MM.1S (cell line): Measurements from ENCODE around the gene JAKMIP3.

Experiments
- DNase-seq: peaks from one replicate; pipeline ENCODE4 v3.0.0-alpha.2; 2015
- H2AFZ ChIP-seq: fragments of 300-600 bp; sonication (generic); 2 replicates; pipeline ENCODE4 v1.6.0; 2016; ENCODE audit warnings: antibody characterized with exemption, low read length
- H3F3A ChIP-seq: fragments of 300-600 bp; sonication (generic); 2 replicates; pipeline ENCODE4 v1.6.1; 2016; ENCODE audit warnings: mild to moderate bottlenecking, antibody characterized with exemption, low read length, moderate library complexity, mixed read lengths; ENCODE audit not compliant: insufficient read depth
- H3K27ac ChIP-seq: fragments of 300-600 bp; sonication (generic); 2 replicates; pipeline ENCODE4 v1.5.1; 2016; ENCODE audit warnings: mild to moderate bottlenecking, low read length
- H3K27me3 ChIP-seq: fragments of 300-600 bp; sonication (generic); replicated peaks from 2 replicates; pipeline ENCODE4 v1.6.0; 2016; ENCODE audit warnings: low read length; ENCODE audit not compliant: insufficient read depth
- H3K36me3 ChIP-seq: fragments of 300-600 bp; sonication (generic); replicated peaks from 2 replicates; pipeline ENCODE4 v1.6.1; 2016; ENCODE audit warnings: mild to moderate bottlenecking, low read length, mixed read lengths; ENCODE audit not compliant: insufficient read depth
- H3K4me1 ChIP-seq: fragments of 300-600 bp; sonication (generic); 2 replicates; pipeline ENCODE4 v1.6.1; 2016; ENCODE audit warnings: low read length, mixed read lengths
- H3K4me2 ChIP-seq: fragments of 300-600 bp; sonication (generic); 2 replicates; pipeline ENCODE4 v1.6.0; 2016; ENCODE audit warnings: low read depth, low read length
- H3K4me3 ChIP-seq: fragments of 300-600 bp; sonication (generic); 2 replicates; pipeline ENCODE4 v1.5.1; 2016; ENCODE audit warnings: low read length, mixed read lengths
- H3K79me2 ChIP-seq: fragments of 300-600 bp; sonication (generic); 2 replicates; pipeline ENCODE4 v1.6.1; 2016; ENCODE audit warnings: mixed run types, low read length, mixed read lengths
- H3K9ac ChIP-seq: fragments of 300-600 bp; sonication (generic); 2 replicates; pipeline ENCODE4 v1.6.1; 2016; ENCODE audit warnings: low read length, mixed read lengths
- H3K9me2 ChIP-seq: fragments of 300-600 bp; sonication (generic); replicated peaks from 2 replicates; pipeline ENCODE4 v1.6.1; 2016; ENCODE audit warnings: mild to moderate bottlenecking, low read length, mixed read lengths; ENCODE audit not compliant: insufficient read depth
- H3K9me3 ChIP-seq: fragments of 300-600 bp; sonication (generic); replicated peaks from 2 replicates; pipeline ENCODE4 v1.6.1; 2016; ENCODE audit warnings: mild to moderate bottlenecking, low read length, mixed read lengths; ENCODE audit not compliant: insufficient read depth
- H4K20me1 ChIP-seq: fragments of 300-600 bp; sonication (generic); 2 replicates; pipeline ENCODE4 v1.6.1; 2016; ENCODE audit warnings: mild to moderate bottlenecking, low read length, moderate library complexity, mixed read lengths; ENCODE audit not compliant: insufficient read depth
- EZH2 ChIP-seq: fragments of 300-600 bp; sonication (generic); optimal IDR thresholded peaks from 2 replicates; pipeline ENCODE3; 2017; ENCODE audit warnings: low read depth, mild to moderate bottlenecking, antibody characterized with exemption, low read length, mixed read lengths
- EZH2phosphoT487 ChIP-seq: fragments of 300-600 bp; sonication (generic); IDR thresholded peaks from 2 replicates; pipeline ENCODE4 v1.6.1; 2018; ENCODE audit warnings: antibody characterized with exemption, low read length
- TF ChIP-seq, protein P1 (sequence below): fragments of 300-600 bp; sonication (generic); IDR thresholded peaks from 2 replicates; pipeline ENCODE4 v1.5.1; 2016; ENCODE audit warnings: antibody characterized with exemption, low read length, mixed read lengths

The JAKMIP3 gene

DNA sequence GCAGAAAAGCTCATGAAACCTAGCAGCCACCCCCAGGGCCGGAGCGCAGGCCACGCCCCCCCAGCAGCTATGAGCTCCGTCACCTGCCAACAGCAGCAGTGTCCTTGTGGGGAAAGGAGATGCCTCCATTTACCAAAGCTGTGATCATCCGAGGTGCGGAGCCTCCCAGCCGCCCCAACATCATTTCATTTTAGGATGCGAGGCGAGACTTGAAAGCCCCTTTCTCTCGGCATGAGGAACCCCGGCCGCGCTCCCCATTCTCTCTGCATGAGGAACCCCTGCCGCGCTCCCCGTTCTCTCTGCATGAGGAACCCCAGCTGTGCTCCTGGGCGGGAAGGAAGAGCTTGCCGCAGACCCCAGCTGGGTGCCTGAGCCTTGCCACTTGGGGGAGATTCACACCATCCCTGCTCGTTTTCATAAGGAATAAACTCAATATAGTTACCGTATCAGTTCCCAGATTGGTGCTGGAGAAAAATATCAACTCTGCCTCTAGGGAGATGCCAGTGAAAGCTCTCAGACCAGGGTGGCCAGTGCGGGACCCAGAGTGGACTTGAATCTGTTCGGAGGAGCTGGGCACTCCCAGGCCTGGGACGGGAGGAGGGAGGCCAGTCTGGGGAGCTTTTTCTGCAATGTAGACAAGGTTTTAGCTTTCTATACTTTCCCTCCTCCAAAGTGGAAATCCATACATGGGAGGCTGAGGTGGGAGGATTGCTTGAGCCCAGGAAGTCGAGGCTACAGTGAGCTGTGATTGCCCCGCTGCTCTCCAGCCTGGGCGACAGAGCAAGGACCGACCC lies 35.0 kb downstream of the JAKMIP3 start:
- no peaks in the 10 kb centered on the region for H3K4me1 ChIP-seq
- H3K79me2 ChIP-seq, result no peaks in the 10 kb centered on the region
- H3K36me3 ChIP-seq, result no peaks in the 10 kb centered on the region
- no peaks in the 10 kb centered on the region for H3K9me2 ChIP-seq
- no peak overlapping the region for H2AFZ ChIP-seq
- H3K27ac ChIP-seq, result no peak overlapping the region
- TF ChIP-seq EZH2phosphoT487 (no peak), EZH2 (no peak)
- TF ChIP-seq, protein P1, sequence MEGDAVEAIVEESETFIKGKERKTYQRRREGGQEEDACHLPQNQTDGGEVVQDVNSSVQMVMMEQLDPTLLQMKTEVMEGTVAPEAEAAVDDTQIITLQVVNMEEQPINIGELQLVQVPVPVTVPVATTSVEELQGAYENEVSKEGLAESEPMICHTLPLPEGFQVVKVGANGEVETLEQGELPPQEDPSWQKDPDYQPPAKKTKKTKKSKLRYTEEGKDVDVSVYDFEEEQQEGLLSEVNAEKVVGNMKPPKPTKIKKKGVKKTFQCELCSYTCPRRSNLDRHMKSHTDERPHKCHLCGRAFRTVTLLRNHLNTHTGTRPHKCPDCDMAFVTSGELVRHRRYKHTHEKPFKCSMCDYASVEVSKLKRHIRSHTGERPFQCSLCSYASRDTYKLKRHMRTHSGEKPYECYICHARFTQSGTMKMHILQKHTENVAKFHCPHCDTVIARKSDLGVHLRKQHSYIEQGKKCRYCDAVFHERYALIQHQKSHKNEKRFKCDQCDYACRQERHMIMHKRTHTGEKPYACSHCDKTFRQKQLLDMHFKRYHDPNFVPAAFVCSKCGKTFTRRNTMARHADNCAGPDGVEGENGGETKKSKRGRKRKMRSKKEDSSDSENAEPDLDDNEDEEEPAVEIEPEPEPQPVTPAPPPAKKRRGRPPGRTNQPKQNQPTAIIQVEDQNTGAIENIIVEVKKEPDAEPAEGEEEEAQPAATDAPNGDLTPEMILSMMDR, result no peak
- no peaks in the 10 kb centered on the region for H3K9me3 ChIP-seq
- no peak overlapping the region for H3K9ac ChIP-seq
- peaks cover 38% of the 10 kb centered on the region for H3K27me3 ChIP-seq
- H3K4me2 ChIP-seq, result no peak overlapping the region
- H3K4me3 ChIP-seq, result no peak overlapping the region
- no peak for DNase-seq
- H4K20me1 ChIP-seq, result no peaks in the 10 kb centered on the region
- no peaks in the 10 kb centered on the region for H3F3A ChIP-seq

DNA sequence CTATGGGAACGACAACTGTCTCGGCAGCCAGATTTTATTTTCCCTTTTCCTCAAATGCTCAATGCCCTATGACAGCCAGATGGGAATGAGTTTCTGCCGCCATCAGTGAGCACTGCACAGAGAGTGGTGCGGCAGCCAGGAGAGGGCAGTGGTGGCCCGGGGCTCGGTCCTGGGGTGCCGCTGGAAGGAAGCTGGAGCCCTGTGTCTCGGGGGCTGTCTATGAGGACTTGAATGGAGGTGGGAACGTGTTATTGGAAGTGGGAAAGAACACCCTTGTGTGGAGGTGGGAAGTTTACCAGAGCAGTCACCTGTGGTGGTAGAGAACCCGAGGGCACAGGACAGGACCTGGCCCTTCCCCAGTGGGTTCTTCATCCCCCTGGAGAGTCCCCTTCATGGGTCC lies 35.8 kb downstream of the JAKMIP3 start:
- Histone ChIP-seq H3K36me3 (no peaks in the 10 kb centered on the region), H3K4me3 (no peak overlapping the region), H3K9me3 (no peaks in the 10 kb centered on the region), H3K79me2 (no peaks in the 10 kb centered on the region), H4K20me1 (no peaks in the 10 kb centered on the region), H2AFZ (no peak overlapping the region), H3K27me3 (peaks cover 38% of the 10 kb centered on the region), H3K4me2 (no peak overlapping the region), H3F3A (no peaks in the 10 kb centered on the region), H3K4me1 (no peaks in the 10 kb centered on the region), H3K27ac (no peak overlapping the region), H3K9ac (no peak overlapping the region), H3K9me2 (no peaks in the 10 kb centered on the region)
- TF ChIP-seq EZH2phosphoT487 (no peak), EZH2 (no peak)
- TF ChIP-seq, protein P1, result peak; percentile 9; the same call in 1 of the 2 replicates
- no peak for DNase-seq

DNA sequence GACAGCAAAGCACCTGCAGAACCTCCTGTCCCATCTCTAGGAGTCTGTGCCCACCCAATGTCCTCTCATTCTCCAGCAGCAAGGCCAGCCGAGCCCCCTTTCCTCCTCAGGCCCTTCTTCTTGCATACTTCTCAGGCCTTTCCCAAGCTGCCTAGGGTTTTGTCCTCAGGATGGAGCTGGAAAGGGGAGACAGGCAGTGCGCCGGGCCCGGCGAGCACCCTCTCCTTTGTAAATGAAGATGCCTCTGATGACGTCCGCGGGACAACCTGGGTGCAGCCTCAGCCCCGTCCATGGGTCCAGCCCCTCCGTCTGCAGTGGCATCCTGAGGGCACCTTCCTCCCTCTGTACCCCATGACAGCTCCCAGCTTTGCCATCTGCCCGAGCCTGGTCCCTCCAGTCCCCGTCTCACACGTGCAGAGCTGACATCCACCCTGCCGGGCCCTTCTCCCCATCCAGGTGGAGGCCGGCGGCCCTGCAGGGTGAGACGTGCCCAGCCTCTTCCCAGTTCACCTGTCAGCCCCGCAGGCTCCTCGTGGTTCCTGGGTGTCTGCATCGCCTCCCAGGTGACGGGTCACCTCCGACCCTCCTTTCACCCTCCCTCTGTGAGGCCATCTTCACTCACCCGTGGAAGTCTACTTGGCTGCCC lies 36.4 kb downstream of the JAKMIP3 start:
- Histone ChIP-seq H3K79me2 (no peaks in the 10 kb centered on the region), H3K4me2 (no peak overlapping the region), H3K9me2 (no peaks in the 10 kb centered on the region), H3K9me3 (no peaks in the 10 kb centered on the region), H3K27ac (no peak overlapping the region), H3K27me3 (peaks cover 31% of the 10 kb centered on the region), H3K9ac (no peak overlapping the region), H3K4me3 (no peak overlapping the region), H3K4me1 (no peaks in the 10 kb centered on the region), H3F3A (no peaks in the 10 kb centered on the region), H2AFZ (no peak overlapping the region), H3K36me3 (no peaks in the 10 kb centered on the region), H4K20me1 (no peaks in the 10 kb centered on the region)
- no peak for TF ChIP-seq EZH2phosphoT487
- TF ChIP-seq, protein P1, result no peak
- no peak for TF ChIP-seq EZH2
- DNase-seq, result no peak
